Stomach smooth muscle (tissue), 2 donors: ENCODE data around the gene ITPR2.

Experiments used
- H3K27ac ChIP-seq: one replicate; pipeline ENCODE4 v1.7.0; 2013; ENCODE audit warnings: mild to moderate bottlenecking, low read length, inconsistent platforms
- H3K27me3 ChIP-seq, 2 donors: one replicate each; pipeline ENCODE4 v1.7.0; 2013; ENCODE audit warnings: low read length in 2 of 2; ENCODE audit not compliant: insufficient read depth in 2 of 2, control insufficient read depth in 1 of 2
- H3K36me3 ChIP-seq, 2 donors: one replicate each; pipeline ENCODE4 v1.7.0; 2013; ENCODE audit warnings: low read length in 2 of 2; ENCODE audit not compliant: control insufficient read depth in 2 of 2, insufficient read depth in 2 of 2
- H3K4me1 ChIP-seq: one replicate; pipeline ENCODE4 v1.7.0; 2013; ENCODE audit warnings: low read length; ENCODE audit not compliant: control insufficient read depth, insufficient read depth
- H3K4me3 ChIP-seq, 2 donors: one replicate each; pipeline ENCODE4 v1.7.0; 2013; ENCODE audit warnings: low read length in 2 of 2
- H3K9ac ChIP-seq, 2 donors: one replicate each; pipeline ENCODE4 v1.7.0; 2013; ENCODE audit warnings: low read length in 2 of 2, mild to moderate bottlenecking in 1 of 2
- H3K9me3 ChIP-seq, 2 donors: one replicate each; pipeline ENCODE4 v1.7.0; 2013; ENCODE audit warnings: low read length in 2 of 2; ENCODE audit not compliant: control insufficient read depth in 2 of 2
- donor health status: healthy.
- donor health status: Pancreatic carcinoma.

Gene ITPR2

DNA sequence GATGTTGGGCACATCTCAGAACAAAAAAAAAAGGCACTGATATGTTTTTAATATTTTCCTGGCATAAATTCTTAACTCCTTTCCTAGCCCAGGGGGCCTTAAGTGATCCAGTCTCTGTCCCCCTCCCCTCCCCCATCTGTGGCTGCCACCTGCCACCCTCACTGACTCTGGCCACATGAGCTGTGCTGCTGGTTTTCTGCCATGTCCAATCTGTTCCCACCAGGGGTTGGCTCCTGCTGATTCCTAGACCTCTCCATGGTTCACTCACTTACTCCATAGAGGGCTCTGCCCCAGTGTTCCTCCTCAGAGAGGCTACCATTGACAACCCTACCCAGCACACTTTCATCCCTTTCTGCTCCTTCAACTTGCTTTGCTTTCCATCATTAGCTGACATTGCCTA is 474.3 kb downstream of the ITPR2 start:
- no peak overlapping the region for H3K9ac ChIP-seq
- no peaks in the 10 kb centered on the region for H3K9me3 ChIP-seq
- H3K4me1 ChIP-seq, result no peaks in the 10 kb centered on the region
- no peak overlapping the region for H3K27ac ChIP-seq
- no peaks in the 10 kb centered on the region for H3K36me3 ChIP-seq
- H3K27me3 ChIP-seq, result no peaks in the 10 kb centered on the region
- H3K4me3 ChIP-seq, result no peak overlapping the region

DNA sequence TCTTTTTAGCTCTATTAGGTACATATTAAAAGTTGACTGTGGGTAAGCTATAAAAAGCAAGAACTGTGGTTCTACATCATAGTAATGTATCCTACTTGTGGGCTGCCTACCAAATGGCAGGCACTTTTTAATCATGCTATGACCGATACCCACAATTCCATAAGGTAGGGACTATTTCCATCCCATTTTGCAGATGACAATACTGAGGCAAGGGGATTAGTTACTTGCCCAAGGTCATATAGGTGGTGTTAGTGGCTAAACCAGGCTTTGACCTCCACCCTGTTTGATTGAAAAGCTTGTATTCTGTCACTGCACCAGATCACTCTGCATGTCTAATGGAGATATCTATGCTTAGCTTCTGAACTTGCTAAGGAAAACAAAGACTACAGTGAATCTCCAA is 485.7 kb downstream of the ITPR2 start:
- H3K4me1 ChIP-seq, result no peaks in the 10 kb centered on the region
- H3K36me3 ChIP-seq, result no peaks in the 10 kb centered on the region
- no peak overlapping the region for H3K4me3 ChIP-seq
- no peaks in the 10 kb centered on the region for H3K9me3 ChIP-seq
- H3K27me3 ChIP-seq, result no peaks in the 10 kb centered on the region
- no peak overlapping the region for H3K9ac ChIP-seq
- no peak overlapping the region for H3K27ac ChIP-seq

DNA sequence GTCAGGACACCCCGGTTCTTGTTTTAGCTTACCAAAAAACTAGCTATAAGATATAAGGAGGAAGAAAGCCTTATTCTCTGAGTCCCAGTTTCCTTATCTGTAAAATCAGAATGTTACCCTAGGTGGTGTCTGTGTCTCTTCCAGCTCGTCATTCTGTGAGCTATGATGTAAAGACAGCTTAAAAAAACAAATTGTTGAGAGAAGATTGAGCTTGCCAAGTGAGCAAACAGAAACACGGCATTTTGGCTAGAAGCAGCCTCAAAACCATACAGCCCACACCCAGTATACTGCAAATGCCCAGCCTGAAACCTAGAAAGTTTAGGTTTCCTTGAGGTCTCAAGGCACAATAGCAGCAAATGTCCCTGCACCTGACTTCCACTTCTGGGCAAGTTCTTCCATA is 486.3 kb downstream of the ITPR2 start:
- Histone ChIP-seq H3K27ac (no peak overlapping the region), H3K9me3 (no peaks in the 10 kb centered on the region), H3K4me1 (no peaks in the 10 kb centered on the region), H3K36me3 (no peaks in the 10 kb centered on the region), H3K27me3 (no peaks in the 10 kb centered on the region), H3K9ac (no peak overlapping the region), H3K4me3 (no peak overlapping the region)

DNA sequence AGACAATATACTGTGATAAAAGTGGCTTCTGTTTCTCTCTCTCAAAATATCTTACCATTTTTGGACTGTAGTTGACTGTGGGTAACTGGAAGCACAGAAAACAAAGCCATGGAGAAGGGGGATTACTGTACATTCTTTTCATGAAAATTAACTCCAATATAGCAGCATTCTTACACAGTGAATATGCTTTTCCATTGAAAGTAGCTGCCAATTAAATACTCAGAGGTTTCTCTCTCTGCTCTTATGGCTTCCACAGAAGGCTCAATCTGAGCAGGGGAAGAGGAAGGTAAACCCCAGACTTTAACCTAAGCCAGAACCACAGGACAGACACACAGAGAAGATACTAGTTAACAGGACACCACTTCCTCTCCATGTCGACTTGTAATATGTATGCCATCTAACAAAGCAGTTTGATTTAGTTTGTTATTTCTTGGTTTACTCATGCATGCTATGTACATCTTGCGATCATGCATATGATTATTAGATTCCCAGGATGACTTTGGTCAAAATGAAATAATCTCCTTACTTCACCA is 487.5 kb downstream of the ITPR2 start:
- H3K4me3 ChIP-seq, result no peak overlapping the region

GRCh38 chr12:26341491-26341890 is 491.5 kb downstream of the ITPR2 start:
- Histone ChIP-seq H3K4me1 (no peaks in the 10 kb centered on the region), H3K9ac (no peak overlapping the region), H3K27me3 (no peaks in the 10 kb centered on the region), H3K36me3 (peaks cover 0 to 11% of the 10 kb centered on the region in 2 donors), H3K9me3 (no peaks in the 10 kb centered on the region), H3K27ac (no peak overlapping the region), H3K4me3 (no peak overlapping the region)

More for the DNA sequence above, 487.5 kb downstream of the ITPR2 start:
- H3K36me3 ChIP-seq, result no peaks in the 10 kb centered on the region
- no peaks in the 10 kb centered on the region for H3K4me1 ChIP-seq
- no peaks in the 10 kb centered on the region for H3K27me3 ChIP-seq
- no peak overlapping the region for H3K27ac ChIP-seq
- H3K9me3 ChIP-seq, result no peaks in the 10 kb centered on the region
- H3K9ac ChIP-seq, result no peak overlapping the region

DNA sequence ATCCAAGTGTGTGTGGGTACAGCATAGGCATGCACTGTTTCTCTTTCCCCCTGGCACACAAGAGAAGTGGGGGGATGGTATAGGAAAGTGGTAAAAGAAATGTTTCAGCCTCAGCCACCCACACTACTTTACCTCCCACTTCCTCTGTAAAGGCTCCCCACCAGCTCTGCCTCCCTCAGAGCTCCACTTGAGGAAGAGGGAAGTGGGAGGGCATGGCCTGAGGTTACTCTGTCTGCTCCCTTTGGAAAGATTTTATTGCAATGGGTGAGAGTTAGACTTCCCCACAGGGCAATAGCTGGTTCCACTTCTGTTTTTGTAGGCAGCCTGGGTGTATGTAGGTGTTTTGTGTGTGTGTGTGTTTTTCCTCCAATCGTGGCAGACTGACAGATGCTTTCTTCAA is 492.3 kb downstream of the ITPR2 start:
- Histone ChIP-seq H3K36me3 (peaks cover 0 to 11% of the 10 kb centered on the region in 2 donors), H3K27ac (no peak overlapping the region), H3K9ac (no peak overlapping the region), H3K9me3 (no peaks in the 10 kb centered on the region), H3K27me3 (no peaks in the 10 kb centered on the region), H3K4me1 (no peaks in the 10 kb centered on the region), H3K4me3 (no peak overlapping the region)

- no peak overlapping the region for H3K9ac ChIP-seq
- no peaks in the 10 kb centered on the region for H3K27me3 ChIP-seq
- H3K36me3 ChIP-seq, result peaks cover 0 to 11% of the 10 kb centered on the region in 2 donors
- no peaks in the 10 kb centered on the region for H3K9me3 ChIP-seq
- H3K4me3 ChIP-seq, result no peak overlapping the region
- H3K27ac ChIP-seq, result no peak overlapping the region
- no peaks in the 10 kb centered on the region for H3K4me1 ChIP-seq
Observed at GRCh38 chr12:26339976-26340375, 493.0 kb downstream of the ITPR2 start.

DNA sequence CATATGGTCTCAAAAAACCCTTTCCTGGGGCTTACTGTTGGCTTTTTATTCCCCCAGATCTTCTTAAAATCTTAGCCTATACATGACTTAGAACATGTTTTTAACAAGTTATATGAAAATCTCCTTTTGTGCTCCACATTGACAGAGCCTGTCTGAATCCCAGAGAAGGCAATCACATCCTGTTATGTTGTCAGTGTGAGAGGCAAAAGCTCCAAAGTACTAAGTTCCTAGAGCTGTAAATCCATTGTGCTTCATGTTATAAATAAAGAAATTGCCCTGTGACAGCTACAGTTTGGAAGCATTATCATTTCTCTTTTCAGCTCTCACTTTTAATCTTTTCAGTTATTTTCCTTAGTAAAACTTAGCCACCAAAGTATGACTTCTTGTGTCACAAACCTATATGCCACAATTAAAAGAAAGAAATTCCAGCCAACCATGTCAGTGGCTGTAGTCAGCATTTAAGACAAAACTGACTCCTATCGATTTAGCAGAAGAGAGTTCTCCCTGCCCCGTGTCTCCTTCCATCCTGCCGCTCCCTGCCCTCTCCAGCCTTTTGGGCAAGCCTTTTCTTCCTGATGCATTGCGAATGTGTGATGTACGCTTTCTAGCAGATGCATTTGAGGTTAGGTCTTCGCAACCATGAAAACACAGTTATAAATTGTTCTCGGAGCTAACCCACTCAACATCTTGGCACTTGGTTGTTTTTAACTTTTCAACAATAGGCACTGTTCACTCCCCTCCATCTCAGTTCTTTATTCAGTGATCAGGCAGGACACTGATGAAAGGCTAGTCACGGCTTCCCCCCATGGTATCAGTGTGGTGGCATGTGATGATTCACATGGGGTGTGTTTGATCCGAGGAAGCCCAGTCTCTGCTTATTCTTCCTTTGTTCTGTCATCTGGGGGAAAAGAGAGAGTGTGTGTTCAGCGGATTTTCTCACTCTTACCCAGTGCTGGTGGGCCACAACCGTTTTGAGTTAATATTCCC is 494.1 kb downstream of the ITPR2 start:
- no peaks in the 10 kb centered on the region for H3K27me3 ChIP-seq
- no peaks in the 10 kb centered on the region for H3K9me3 ChIP-seq
- no peak overlapping the region for H3K9ac ChIP-seq
- H3K4me1 ChIP-seq, result no peaks in the 10 kb centered on the region
- H3K4me3 ChIP-seq, result no peak overlapping the region
- peaks cover 0 to 11% of the 10 kb centered on the region in 2 donors for H3K36me3 ChIP-seq
- no peak overlapping the region for H3K27ac ChIP-seq

GRCh38 chr12:26335651-26336050 is 497.3 kb downstream of the ITPR2 start:
- Histone ChIP-seq H3K9ac (no peak overlapping the region), H3K4me3 (no peak overlapping the region), H3K9me3 (no peaks in the 10 kb centered on the region), H3K4me1 (no peaks in the 10 kb centered on the region), H3K36me3 (peaks cover 0 to 11% of the 10 kb centered on the region in 2 donors), H3K27me3 (no peaks in the 10 kb centered on the region), H3K27ac (no peak overlapping the region)

- Histone ChIP-seq H3K27ac (no peak overlapping the region), H3K36me3 (peaks cover 0 to 7% of the 10 kb centered on the region in 2 donors), H3K9ac (no peak overlapping the region), H3K4me1 (no peaks in the 10 kb centered on the region), H3K4me3 (no peak overlapping the region), H3K9me3 (no peaks in the 10 kb centered on the region), H3K27me3 (no peaks in the 10 kb centered on the region)
Observed at GRCh38 chr12:26334621-26335124, 498.3 kb downstream of the ITPR2 start.

DNA sequence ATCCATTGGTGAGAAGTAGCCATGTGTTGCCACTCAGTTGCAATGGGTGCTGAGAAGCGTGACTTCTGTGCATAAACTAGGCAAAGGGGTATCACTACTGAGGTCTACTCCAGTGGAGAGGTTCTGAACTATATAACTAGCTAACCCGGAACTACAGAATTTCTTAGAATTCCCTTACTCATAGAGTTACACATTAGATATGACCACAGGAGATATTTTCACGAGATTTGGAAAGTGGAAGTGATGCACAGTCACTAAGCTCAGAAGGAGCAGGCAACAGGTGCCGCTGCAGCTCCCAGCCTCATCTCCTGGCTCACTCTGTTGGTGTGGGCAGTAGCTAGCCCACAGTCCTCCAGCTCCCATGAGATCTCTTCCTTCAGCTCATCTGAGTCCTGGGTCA is 501.0 kb downstream of the ITPR2 start:
- Histone ChIP-seq H3K4me3 (no peak overlapping the region), H3K4me1 (no peaks in the 10 kb centered on the region), H3K27ac (no peak overlapping the region), H3K9ac (no peak overlapping the region), H3K9me3 (no peaks in the 10 kb centered on the region), H3K36me3 (no peaks in the 10 kb centered on the region), H3K27me3 (no peaks in the 10 kb centered on the region)
